Measurements from ENCODE around the gene ACVR2A. TPM values are rescaled to one million over a fixed set of nuclear protein-coding genes. Genes with fewer than 3 reads are reported as not detected.

ACVR2A gene
- total and polyA plus RNA-seq, 2 of the 4 experiments (the other 2 are of a cell fraction) = 1.8 to 6.8 TPM

DNA sequence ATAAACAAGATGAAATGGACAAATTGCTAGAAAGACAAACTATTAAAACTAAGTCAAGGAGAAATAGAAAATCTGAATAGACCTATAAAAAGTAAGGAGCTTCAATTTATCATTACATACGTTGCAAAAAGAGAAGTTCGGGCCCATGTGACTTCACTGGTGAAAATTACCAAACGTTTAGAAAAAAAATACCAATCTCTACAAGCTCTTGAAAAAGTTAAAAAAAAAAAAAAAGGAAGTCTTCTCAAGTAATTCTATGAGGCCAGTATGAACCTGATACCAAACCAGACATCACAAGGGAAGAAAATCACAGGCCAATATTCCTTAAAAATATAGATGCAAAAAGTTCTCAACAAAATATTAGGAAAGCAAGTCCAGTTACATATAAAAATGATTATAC is 20.2 kb upstream of the ACVR2A start:
- no peak for TF ChIP-seq POLR2A (IDR thresholded peaks at IDR 0.05; ENCODE audit: low read depth, low read length)
- TF ChIP-seq CEBPB (IDR thresholded peaks at IDR 0.05; ENCODE audit: low read depth, low read length) = no peak
- TF ChIP-seq FOS (IDR thresholded peaks at IDR 0.05; ENCODE audit: low read depth, low read length) = no peak
- TF ChIP-seq CTCF (conservative IDR thresholded peaks at IDR 0.05; ENCODE audit: low read depth, low read length) = no peak
- TF ChIP-seq SMC3 (IDR thresholded peaks at IDR 0.05; ENCODE audit: low read depth, low read length) = no peak
- TF ChIP-seq RAD21 (IDR thresholded peaks at IDR 0.05; ENCODE audit: low read length) = no peak
- TF ChIP-seq MXI1 (IDR thresholded peaks at IDR 0.05; ENCODE audit: borderline replicate concordance, low read depth, low read length) = no peak
- TF ChIP-seq, protein P1, sequence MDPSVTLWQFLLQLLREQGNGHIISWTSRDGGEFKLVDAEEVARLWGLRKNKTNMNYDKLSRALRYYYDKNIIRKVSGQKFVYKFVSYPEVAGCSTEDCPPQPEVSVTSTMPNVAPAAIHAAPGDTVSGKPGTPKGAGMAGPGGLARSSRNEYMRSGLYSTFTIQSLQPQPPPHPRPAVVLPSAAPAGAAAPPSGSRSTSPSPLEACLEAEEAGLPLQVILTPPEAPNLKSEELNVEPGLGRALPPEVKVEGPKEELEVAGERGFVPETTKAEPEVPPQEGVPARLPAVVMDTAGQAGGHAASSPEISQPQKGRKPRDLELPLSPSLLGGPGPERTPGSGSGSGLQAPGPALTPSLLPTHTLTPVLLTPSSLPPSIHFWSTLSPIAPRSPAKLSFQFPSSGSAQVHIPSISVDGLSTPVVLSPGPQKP (IDR thresholded peaks at IDR 0.05; ENCODE audit: borderline replicate concordance, low read depth, low read length) = no peak
- TF ChIP-seq RFX5 (IDR thresholded peaks at IDR 0.05; ENCODE audit: low read depth, low read length) = no peak
- no peak for TF ChIP-seq MAZ (IDR thresholded peaks at IDR 0.05; ENCODE audit: borderline replicate concordance, low read depth, low read length)
- TF ChIP-seq RCOR1 (IDR thresholded peaks at IDR 0.05; ENCODE audit: insufficient replicate concordance, low read length) = no peak
- TF ChIP-seq MAFK (IDR thresholded peaks at IDR 0.05; ENCODE audit: low read depth, low read length) = no peak
- no peak for TF ChIP-seq CHD1 (IDR thresholded peaks at IDR 0.05; ENCODE audit: low read depth, low read length)
- H4K91ac ChIP-seq (ENCODE audit: insufficient read depth, low read depth, low read length) = no peak overlapping the region
- no peak overlapping the region for H2BK120ac ChIP-seq (ENCODE audit: low read depth, low read length)
- no peaks in the 10 kb centered on the region for H4K20me1 ChIP-seq (ENCODE audit: insufficient read depth, low read length)
- no peak overlapping the region for H3K9ac ChIP-seq (ENCODE audit: low read depth, low read length)
- no peak overlapping the region for H3K14ac ChIP-seq (replicated peaks; ENCODE audit: low read depth, low read length)
- DNase-seq (no peak), ATAC-seq (ENCODE audit: low read depth) (no peak)
- no CpG with 5 or more reads among the region's 3 CpGs for WGBS, 2 experiments (ENCODE audit: extremely low coverage in 2 of 2, insufficient read length in 1 of 2)
- H2BK5ac ChIP-seq (ENCODE audit: low read depth, low read length, poor library complexity, severe bottlenecking) = no peak overlapping the region
- H3K18ac ChIP-seq (ENCODE audit: low read depth, low read length) = no peak overlapping the region
- no peaks in the 10 kb centered on the region for H3K36me3 ChIP-seq (ENCODE audit: control insufficient read depth, insufficient read depth, low read length)
- H2AK5ac ChIP-seq (ENCODE audit: low read depth, low read length) = no peak overlapping the region
- no peaks in the 10 kb centered on the region for H3K79me1 ChIP-seq (ENCODE audit: low read depth in 1 of 2, low read length in 2 of 2)
- H3K27ac ChIP-seq (ENCODE audit: insufficient read depth, low read length) = no peak overlapping the region
- H3K4ac ChIP-seq (ENCODE audit: low read depth, low read length) = no peak overlapping the region
- no peak overlapping the region for H3K4me3 ChIP-seq (ENCODE audit: insufficient read depth, low read depth, low read length)
- no peaks in the 10 kb centered on the region for H3K9me3 ChIP-seq (ENCODE audit: control insufficient read depth, insufficient read depth, low read length)
- H3K56ac ChIP-seq (ENCODE audit: extremely low read depth, insufficient read depth, low read length) = no peak overlapping the region
- POLR2A ChIA-PET (ENCODE audit: unreplicated experiment) = no interaction called here
- no TSS peak for BruUV-seq (replicated peaks)
- no peak overlapping the region for H4K5ac ChIP-seq (ENCODE audit: low read depth, low read length)
- no peak overlapping the region for H2BK20ac ChIP-seq (ENCODE audit: low read depth, low read length)
- dilution Hi-C loops (cut with HindIII; ENCODE audit: low sequenced_read_pairs, unreplicated experiment) = no loop called here
- H2BK15ac ChIP-seq (ENCODE audit: low read depth, low read length) = no peak overlapping the region
- H3K4me1 ChIP-seq (ENCODE audit: control insufficient read depth, insufficient read depth, low read length) = no peaks in the 10 kb centered on the region
- no peak overlapping the region for H2AFZ ChIP-seq (replicated peaks; ENCODE audit: low read length, poor library complexity)
- in situ Hi-C loops (cut with MboI; ENCODE audit: low sequenced_read_pairs) = no loop called here
- no peak overlapping the region for H3K23ac ChIP-seq (ENCODE audit: low read depth, low read length)
- CTCF ChIA-PET = interaction anchor here (0.7 kb wide), 1 partner anchor 1333 kb away, joined by 3 read pairs; no protein-coding TSS in a partner anchor
- no peaks in the 10 kb centered on the region for H3K9me1 ChIP-seq (ENCODE audit: insufficient read depth, low read length)
- H4K8ac ChIP-seq (ENCODE audit: low read depth in 2 of 2, low read length in 2 of 2) = no peak overlapping the region
- H2AK9ac ChIP-seq (replicated peaks; ENCODE audit: low read depth, low read length, poor library complexity) = no peak overlapping the region
- intact Hi-C loops (cut with micrococcal nuclease) = no loop called here
- no peaks in the 10 kb centered on the region for H3K27me3 ChIP-seq (ENCODE audit: control insufficient read depth, insufficient read depth, low read length)
- no peak overlapping the region for H3K4me2 ChIP-seq (ENCODE audit: low read depth, low read length)
